Thoracic aorta (tissue), 2 donors: ENCODE measurements around the gene NGF. TPM values are rescaled to one million over a fixed set of nuclear protein-coding genes. Genes with fewer than 3 reads are reported as not detected.
"Not testable (repeated sequence)": the region's sequence is repeated elsewhere in the genome, so short reads cannot be mapped to it uniquely, and the experiment has no call there.

ENCODE experiments used
- ATAC-seq: fragments of 150-250 bp; one replicate; pipeline ENCODE4 v1.8.0; 2017; ENCODE audit warnings: low read depth; ENCODE audit not compliant: insufficient number of reproducible peaks, low FRiP score
- DNase-seq: peaks from one replicate; pipeline ENCODE4 v3.0.0-alpha.2; 2020; ENCODE audit warnings: low spot score
- H3K27ac ChIP-seq, 2 donors: fragments of 200-600 bp; sonication (generic); 1 replicate in 1 of 2; 2 replicates in 1 of 2; pipeline ENCODE4 v1.5.1; 2016; ENCODE audit warnings: mild to moderate bottlenecking in 2 of 2, moderate library complexity in 2 of 2
- H3K27me3 ChIP-seq: fragments of 200-600 bp; sonication (generic); replicated peaks from 2 replicates; pipeline ENCODE4 v1.6.0; 2016; ENCODE audit warnings: mild to moderate bottlenecking; ENCODE audit not compliant: insufficient read depth
- H3K36me3 ChIP-seq: fragments of 200-600 bp; sonication (generic); one replicate; pipeline ENCODE4 v1.5.1; 2016
- H3K4me1 ChIP-seq, 2 donors: fragments of 200-600 bp; sonication (generic); 1 replicate in 1 of 2; 2 replicates in 1 of 2; pipeline versions ENCODE4 v1.5.1 to v1.6.0; 2016; ENCODE audit warnings: low read depth in 2 of 2, mild to moderate bottlenecking in 1 of 2; ENCODE audit not compliant: control insufficient read depth in 1 of 2
- H3K4me3 ChIP-seq: fragments of 200-600 bp; sonication (generic); 2 replicates; pipeline ENCODE4 v1.5.1; 2016; ENCODE audit warnings: mild to moderate bottlenecking
- H3K9me3 ChIP-seq: fragments of 200-600 bp; sonication (generic); 2 replicates; pipeline ENCODE4 v1.5.1; 2016
- CTCF ChIP-seq: fragments of 200-600 bp; sonication (generic); IDR thresholded peaks from one replicate; pipeline ENCODE4 v1.5.1; 2019; ENCODE audit warnings: antibody characterized with exemption
- total RNA-seq, 2 donors: library from RNA; depleted of rRNA; stranded (reverse); fragments of >200 nt; gene quantifications; one replicate each; pipeline versions ENCODE4 v1.1.0 to v1.2.3, GENCODE V29; 2016

NGF gene
- 10 to 100 TPM; 21.8 to 25.7 TPM for total RNA-seq

GRCh38 chr1:115337633-115338456 is at the start of gene NGF:
Gene NGF, minus strand, starts transcription at chr1:115338249. Its CDS starts 51,454 bp downstream, at chr1:115286795.
- peak; percentile 58 for ATAC-seq
- peak within 1 kb of the TSS; percentile 88 for H3K4me3 ChIP-seq
- peak within 1 kb of the TSS; percentile 83 to 87 for H3K27ac ChIP-seq
- peaks cover 14 to 71% of the 10 kb centered on the region in 2 donors for H3K4me1 ChIP-seq
- no peak for TF ChIP-seq CTCF
- H3K36me3 ChIP-seq = no peaks in the 10 kb centered on the region
- no peaks in the 10 kb centered on the region for H3K9me3 ChIP-seq
- H3K27me3 ChIP-seq = no peaks in the 10 kb centered on the region
- no peak for DNase-seq

GRCh38 chr1:115383455-115383854 is 45.4 kb upstream of the NGF start:
- DNase-seq, H3K4me1 ChIP-seq, H3K4me3 ChIP-seq, ATAC-seq, H3K27ac ChIP-seq, H3K27me3 ChIP-seq, H3K9me3 ChIP-seq, H3K36me3 ChIP-seq: not testable (repeated sequence)

GRCh38 chr1:115379943-115380342 is 41.9 kb upstream of the NGF start:
- H3K9me3 ChIP-seq = no peaks in the 10 kb centered on the region
- ATAC-seq = no peak
- H3K27me3 ChIP-seq = no peaks in the 10 kb centered on the region
- no peak overlapping the region for H3K4me3 ChIP-seq
- H3K4me1 ChIP-seq = peaks cover 0 to 7% of the 10 kb centered on the region in 2 donors
- H3K36me3 ChIP-seq = no peaks in the 10 kb centered on the region
- DNase-seq = no peak
- TF ChIP-seq CTCF = no peak
- no peak overlapping the region for H3K27ac ChIP-seq

GRCh38 chr1:115377411-115377810 is 39.4 kb upstream of the NGF start:
- peaks cover 0 to 7% of the 10 kb centered on the region in 2 donors for H3K4me1 ChIP-seq
- no peak for TF ChIP-seq CTCF

GRCh38 chr1:115374598-115374997 is 36.5 kb upstream of the NGF start:
- TF ChIP-seq CTCF = no peak
- Histone ChIP-seq H3K4me1 (peaks cover 0 to 7% of the 10 kb centered on the region in 2 donors), H3K27ac (no peak overlapping the region), H3K27me3 (no peaks in the 10 kb centered on the region), H3K36me3 (no peaks in the 10 kb centered on the region), H3K9me3 (no peaks in the 10 kb centered on the region), H3K4me3 (no peak overlapping the region)
- DNase-seq = no peak
- no peak for ATAC-seq

More at GRCh38 chr1:115377411-115377810, 39.4 kb upstream of the NGF start:
- ATAC-seq (no peak), DNase-seq (no peak)
- Histone ChIP-seq H3K36me3 (no peaks in the 10 kb centered on the region), H3K27ac (no peak overlapping the region), H3K9me3 (no peaks in the 10 kb centered on the region), H3K4me3 (no peak overlapping the region), H3K27me3 (no peaks in the 10 kb centered on the region)
